CD4-positive, alpha-beta T cell treated with Interleukin-21 for 1 hour (primary cell): ENCODE data around the gene ZDHHC21.

Source experiments
- DNase-seq: peaks from one replicate; pipeline ENCODE4 v3.0.0-alpha.2; 2020

Gene ZDHHC21

DNA sequence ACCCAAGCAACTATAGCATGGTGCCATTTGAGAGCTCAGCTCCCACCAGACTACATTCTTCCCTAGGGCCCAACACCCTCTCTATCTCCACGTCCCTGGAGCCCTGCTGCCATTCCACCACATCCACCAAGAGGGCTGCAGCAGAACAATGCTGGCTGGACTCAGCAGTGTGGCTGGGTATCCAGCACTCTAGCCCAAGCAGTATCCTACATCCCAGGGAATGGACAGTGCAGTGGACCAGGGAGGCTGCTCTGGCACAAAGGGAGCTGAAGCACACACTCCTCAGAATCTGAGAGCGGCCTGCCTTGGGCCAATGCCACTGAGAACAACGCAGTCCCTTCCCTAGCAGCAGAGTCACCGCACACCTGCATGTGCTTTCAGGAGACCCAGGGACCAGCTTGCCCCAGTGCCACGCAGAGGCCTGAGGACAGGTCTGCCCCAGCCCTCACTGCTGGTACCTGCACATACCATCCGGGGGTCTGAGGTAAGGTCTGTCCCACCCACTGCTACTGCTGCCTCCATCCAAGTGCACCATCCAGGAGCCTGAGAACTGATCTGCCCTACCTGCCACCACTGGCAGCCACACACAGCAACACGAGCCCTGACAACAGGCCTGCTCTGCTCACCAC, 95.9 kb downstream of the ZDHHC21 start:
- no peak for DNase-seq

DNA sequence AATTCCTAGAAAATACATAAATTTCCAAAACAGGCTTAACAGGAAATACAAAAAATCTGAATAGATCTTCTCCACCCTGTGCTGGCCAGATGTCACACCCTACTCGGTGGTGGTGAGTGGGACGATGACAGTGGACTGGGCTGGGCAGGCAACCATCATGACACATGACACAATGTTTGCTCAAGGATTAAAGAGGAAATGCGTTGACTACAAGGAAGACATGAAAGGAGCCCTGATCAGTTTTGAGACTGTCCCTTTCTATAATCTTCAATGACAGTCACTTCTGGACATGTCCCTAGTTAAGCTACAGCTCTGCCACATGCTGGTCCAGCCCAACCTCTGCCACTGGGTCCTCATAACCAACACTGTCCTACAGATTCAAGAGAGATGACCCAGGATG, 99.8 kb downstream of the ZDHHC21 start:
- DNase-seq = no peak

DNA sequence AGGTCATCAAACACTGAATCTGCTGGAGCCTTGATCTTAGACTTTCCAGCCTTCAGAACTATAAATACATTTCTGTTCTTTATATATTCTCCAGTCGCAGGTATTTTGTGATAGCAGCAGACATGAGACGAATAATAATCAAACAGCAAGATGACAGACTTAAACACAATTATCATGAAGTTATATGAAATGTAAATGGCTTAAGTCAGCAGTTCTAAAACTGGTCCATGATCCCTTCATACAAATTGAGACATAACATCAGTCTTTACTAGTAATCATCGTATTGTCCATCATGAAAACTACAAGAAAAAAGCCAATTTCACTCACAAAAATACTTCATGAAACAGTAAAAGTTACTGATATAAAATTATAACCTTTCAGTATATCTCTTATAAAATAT, 101.8 kb downstream of the ZDHHC21 start:
- no peak for DNase-seq

DNA sequence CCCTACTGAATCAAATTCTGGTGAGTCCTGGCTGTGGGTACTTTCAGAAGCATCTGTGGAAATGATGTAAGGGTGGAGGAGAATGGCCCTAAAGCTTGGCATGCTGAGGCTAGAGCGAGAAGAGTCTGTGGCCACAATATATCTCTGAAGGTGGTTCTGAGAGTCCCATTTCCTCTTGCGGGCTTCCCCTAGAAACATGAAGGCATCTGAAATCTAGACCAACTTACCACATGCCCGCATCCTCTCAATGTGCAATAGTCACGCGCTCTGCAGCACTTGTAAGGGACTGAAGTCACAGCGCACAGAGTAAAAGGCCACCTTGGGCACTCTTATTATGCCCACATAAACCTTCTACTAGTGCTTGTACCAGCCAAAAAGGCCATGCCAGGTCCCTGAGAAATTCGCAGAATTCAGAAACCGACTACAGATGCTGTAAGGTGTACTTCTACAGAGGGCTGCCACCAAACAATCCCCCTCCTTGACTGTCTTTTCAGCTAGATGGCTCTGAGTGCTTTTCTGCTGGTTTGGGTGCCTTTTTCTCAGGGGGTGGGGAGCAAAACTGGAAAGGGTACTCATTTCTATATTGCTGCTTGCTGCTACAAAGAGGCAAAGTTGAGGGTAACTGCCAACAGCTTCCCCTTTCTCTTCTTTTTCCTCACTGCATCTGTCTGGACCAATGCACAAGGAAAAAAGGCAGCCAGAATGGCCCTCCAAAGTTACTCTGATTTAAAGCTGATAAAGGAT, 107.3 kb downstream of the ZDHHC21 start:
- DNase-seq = peak; percentile 7

DNA sequence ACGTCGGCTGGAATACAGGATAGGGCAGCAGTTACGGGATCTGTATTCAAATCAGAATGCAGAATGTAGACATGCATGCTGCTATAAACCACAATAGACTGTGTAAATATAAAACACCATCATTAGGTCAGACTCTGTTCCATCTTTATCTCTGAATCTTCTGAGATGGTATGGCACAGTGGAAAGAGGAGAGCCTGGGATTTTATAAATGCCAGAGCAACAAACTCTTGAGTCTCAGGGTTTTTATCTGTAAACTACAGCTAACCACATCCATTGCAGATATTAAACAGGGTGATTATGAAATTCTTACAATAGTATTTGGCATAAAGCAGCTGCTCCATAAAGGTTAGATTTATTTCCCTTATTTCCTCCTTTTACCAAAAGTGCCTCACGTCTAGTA, 108.7 kb downstream of the ZDHHC21 start:
- DNase-seq = no peak

DNA sequence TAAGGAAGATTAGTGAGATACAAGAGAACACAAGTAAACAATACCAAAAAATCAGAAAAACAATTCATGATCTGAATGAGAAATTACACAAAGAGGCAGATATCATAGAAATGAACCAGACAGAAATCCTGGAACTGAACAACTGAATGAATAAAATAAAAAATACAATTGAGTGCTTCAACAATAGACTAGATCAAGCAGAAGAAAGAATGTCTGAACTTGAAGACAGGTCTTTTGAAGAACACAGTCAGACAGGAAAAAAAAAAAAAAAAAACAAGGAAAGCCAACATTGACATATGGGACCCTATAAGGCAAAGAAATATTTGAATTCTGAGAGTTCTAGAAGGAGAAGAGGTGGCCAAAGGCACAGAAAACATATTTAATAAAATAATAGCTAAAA, 115.2 kb downstream of the ZDHHC21 start:
- DNase-seq = no peak

DNA sequence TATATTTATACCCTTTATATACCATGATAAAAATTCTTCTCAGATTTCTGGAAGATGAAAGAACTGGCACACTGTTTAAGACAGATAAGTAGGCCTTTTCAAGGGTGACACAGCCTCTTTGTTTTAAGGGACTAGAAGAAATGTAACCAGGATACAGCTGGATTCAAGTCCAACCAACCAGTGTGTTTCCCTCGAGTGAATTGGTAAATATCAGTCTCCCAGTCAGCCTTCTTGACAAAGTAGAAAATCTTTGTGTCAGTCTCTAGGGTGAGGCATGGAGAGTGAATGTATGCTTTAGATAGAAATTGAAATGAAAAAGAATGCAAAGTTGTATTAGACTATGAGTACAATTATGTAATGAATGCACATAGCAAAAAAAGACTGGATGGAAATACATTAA, 119.1 kb downstream of the ZDHHC21 start:
- no peak for DNase-seq

DNA sequence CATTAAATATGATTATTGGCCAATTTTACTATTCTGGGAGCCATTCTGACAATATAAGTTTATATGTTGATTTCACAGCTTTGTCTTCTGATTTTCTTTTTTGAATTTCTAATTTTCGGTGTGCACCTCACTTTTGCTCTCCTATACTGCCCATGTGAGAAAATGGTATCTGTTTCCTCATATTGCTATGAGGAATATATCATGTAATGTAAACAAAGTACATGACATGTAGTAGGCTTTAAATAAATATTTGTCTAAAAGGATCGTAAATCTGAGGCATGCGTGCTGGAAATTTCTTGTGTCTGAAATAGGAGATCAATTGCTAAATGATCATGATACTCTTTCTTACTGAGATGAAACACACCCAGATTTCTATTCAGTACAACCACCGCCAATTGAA, 119.9 kb downstream of the ZDHHC21 start:
- DNase-seq = no peak

DNA sequence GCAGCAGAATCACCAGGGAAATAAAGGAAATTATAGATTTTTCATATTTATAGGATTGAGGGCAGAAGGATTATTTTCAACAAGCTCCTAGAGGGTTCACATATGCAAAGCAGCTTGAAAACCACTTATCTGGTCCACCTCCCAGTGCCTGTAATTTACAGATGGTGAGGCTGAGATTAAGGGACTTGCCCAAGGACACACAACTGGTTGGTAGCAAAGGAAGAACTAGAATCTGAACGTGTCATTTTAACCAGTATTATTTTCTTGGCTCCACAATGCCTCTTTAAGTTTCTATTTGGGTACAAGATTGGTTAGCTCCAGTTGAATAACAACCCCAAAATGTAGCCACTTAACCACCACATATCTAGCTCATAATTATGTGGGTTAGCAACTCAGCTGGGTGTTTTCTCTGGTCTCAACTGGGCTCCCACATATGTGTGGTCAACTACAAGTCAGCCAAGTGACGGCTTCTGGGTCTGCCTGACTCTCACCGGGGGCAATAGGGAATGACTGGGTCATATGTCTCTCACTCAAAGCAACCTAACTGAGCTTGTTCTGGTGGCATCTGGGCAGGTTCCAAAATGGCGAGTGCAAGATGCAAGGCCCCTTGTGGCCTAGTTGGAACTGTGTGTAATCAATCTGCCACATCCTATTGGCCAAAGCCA, 127.7 kb downstream of the ZDHHC21 start:
- DNase-seq = no peak

DNA sequence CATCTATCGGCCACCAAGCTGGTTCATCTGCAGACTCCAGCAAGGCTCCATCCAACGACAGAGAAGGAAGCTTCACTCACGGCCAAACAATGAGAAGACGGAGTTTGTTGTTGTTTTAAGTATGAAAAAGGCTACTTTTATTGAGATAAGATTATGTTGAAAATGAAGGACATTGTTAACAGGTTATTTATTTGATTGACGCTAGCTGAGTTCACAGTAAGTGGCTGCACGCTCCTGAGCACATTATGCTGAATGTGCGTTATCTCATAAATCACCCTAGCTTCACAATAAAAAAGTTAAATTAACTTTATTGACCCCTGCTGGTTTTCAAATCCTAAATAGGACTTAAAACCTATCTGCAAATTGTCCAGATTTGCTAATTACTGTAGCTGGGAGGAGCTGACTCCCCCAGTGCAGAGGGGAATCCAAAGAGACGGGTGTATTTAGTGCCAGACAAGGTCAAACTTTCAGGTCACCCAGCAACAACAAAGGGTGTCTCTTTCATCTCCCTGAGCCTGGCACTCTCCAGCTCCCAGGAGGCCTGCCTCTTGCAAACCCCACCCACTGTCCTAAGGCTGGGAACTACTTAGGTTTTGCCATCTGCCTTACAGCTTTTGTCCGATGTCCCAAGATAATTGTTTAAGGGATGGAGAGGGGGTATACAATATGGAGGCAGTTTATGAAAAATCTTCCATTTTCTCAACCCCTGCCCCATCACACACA, 129.2 kb downstream of the ZDHHC21 start:
- no peak for DNase-seq

DNA sequence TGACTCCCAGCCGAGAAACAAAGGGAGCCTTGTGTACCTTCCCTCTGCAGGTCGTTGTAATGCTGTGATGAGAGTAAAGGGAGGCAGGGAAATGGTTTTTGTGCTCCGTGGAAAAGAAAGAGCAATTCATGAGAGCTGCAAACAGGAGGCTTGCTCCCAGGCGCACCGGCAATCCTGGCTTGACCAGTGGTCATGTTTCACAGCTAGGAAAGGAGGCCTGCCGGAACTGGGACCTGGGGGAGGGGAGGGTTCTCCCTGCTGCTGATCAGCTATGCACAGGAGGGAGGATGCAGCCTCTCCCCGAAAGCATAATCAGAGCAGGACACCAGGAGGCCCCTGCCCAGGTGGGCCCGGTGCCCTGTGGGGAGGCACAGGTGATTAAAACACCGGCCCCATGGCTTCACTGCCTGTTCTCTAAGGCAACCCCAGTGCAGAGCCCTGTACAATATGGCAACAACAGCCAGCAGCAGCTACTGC, 131.3 kb downstream of the ZDHHC21 start:
- no peak for DNase-seq
